GM19324 (cell line): ENCODE results near the gene ZBTB7B.

ENCODE experiments used
- ATAC-seq: cut with Tn5 transposase; IDR thresholded peaks from one replicate; pipeline ENCODE4 v1.9.1; 2021; ENCODE audit warnings: mild to moderate bottlenecking, moderate library complexity; ENCODE audit not compliant: unreplicated experiment, low FRiP score

ZBTB7B gene

DNA sequence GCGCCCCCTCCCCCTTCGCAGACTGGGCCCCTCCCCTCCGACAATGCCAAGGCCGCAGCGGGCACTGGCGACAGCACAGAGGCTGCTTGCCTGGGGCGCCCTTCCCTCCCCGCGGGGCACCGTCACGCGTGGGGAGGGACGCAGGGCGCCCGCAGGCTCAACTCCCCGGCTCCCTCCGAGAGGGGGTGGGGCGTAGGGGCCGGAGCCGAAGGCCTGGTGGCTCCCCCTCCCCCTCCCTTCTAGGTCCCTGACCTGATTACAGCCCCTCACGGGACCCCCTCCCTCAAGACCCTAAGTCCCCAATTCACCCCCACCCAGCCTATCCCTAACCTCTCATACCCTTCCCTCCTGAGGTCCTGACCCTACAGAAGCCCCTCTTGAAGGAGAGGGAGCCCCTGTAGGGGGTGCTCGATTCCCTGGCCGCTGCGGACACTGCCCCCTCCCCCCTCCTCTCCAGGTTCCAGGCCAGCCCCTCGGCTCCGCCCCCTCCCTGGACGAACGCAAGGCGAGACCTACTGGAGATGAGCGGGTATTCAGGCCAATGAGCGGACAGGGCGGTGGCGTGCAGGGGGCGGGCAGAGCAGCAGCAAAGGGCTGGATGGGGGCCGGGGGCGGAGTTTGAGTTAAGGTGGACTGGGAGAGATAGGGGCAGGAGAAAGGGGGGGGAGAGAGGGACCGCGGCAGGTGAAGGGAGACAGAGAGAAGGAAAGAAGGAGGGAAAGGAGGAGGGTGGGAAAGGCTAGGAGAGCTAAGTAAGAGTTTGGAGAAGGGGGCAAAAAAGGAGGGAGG is 733 bp upstream of the ZBTB7B start:
- peak; percentile 65 for ATAC-seq

DNA sequence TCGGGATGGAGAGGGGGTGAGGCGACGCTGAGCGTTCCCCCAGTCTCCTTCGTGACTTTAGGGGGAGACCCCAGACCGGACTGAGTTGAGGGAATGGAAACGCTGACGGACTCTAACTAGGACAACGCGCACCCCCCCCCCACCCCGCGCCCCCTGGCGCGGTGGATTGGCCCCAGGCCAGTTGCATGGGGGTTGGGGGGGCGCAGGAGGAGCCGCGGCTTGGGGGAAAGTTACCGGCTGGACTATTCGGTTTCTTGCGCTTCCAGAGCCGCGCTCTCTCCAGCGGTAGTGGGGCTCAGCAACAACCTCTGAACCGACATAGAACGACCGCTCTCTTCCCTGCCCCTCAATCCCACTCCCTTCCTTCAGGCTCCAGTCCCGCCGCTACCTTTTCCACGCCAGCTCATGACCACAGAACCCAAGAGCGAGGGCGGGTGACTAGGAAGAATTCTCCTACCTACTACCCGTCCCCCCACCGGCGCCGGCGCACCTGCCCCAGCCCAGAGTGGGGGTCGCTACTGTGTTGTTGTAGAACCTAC is 694 bp downstream of the ZBTB7B start:
- no peak for ATAC-seq

DNA sequence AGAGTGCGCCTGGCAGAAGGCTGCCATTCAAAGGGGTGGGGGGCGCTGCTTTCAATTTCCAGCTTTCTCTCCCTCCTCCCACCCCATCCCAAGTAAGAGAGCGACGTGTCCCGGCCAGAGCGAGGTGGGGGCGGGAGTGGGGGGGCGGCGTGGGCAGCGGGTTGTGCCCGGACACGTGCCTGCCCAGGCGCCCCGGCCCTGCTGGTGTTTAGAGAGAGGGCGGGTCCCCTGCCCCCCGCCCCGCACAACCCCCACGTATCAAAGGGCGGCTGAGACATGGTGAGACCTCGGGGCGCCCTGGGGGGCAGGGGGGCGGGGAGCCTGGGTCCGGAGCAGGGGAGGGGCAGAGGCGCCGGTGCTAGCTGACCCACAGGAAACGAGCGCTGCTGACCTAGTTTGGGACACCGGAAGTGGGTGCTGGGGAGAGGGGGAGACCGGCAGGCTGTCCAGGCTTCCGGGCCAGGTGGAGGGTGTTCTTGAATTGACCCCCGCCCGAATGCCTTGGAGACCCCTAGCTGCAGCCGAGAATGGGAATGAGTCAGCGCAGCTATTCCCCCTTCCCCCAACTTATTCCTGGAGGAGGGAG is 1.3 kb downstream of the ZBTB7B start:
- no peak for ATAC-seq

DNA sequence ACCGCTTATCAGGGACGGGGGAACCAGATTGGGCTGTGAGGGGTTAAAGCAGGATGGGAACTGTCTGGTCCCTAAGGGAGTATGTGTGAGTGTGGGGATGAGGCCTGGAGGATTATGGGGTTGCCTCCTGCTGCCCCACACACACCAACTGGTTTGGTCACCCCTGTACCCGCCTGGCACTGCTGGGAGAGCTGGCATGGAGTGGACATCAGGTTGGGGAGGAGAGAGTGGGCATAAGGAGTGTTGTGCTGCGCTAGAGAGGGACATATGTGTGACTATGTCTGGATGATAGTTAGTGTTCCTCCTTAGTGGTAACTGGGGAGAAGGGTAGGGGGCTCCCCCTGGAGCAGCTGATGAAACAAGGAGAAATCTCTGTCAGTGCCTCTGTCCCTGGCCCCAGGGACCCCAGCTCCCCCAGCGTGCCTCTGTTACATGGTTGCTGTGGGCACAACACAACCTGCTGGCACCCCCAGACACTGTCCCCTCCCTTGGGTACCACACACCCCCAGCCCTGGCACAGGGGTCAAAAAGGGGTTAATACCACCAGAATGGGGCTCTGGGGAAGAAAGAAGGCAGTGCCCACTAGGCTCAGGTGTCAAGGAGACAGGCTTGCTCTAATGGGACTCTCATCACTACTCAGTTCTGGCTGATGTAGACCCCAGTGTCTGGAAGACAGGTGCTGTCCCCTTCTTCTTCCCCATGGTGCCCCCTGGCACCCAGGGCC is 1.9 kb downstream of the ZBTB7B start:
- no peak for ATAC-seq

DNA sequence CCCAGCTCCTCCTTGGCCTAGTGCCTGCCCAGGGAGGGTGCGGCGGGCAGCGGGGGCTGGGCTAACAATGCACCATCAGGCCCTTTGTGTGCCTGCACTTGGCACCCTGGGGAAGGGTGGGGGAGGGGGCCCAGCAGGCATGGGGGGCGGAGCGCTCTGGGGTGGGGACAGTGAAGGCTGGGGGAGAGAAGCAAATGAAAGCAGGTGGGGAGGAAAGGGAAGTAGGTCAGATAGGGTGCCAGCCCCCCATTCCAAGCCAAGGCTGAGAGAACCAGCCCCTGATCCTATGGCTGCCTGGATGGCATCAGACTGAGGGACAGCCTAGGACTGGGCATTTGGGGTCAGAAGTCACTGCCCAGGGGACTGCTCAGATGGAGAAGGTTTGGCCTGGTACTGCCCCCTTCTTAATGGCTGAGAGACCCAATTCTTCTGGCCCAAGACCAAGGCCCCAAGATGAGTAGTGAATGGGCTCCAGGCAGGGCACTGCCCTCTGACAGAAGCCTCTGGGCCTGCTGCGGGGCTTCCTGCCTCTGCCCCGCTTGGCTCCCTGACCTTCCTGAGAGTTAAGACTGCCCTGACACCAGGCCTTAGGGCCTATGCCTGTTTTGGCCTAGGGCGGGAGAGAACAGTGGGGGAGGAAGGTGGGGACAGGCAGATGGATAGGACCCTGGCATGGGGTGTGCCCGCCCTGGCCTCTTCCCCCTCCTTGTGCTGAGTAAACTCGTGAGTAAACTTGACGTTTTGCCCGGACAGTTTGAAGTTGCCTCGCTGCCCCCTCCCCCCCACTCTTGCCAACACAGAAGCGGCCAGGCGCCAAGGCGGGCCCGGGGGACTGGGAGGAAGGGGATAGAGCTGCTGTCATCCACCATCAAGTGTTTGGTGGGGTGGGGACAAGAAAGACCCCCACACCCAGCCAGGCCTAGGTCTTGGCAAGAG is 2.7 kb downstream of the ZBTB7B start:
- no peak for ATAC-seq

DNA sequence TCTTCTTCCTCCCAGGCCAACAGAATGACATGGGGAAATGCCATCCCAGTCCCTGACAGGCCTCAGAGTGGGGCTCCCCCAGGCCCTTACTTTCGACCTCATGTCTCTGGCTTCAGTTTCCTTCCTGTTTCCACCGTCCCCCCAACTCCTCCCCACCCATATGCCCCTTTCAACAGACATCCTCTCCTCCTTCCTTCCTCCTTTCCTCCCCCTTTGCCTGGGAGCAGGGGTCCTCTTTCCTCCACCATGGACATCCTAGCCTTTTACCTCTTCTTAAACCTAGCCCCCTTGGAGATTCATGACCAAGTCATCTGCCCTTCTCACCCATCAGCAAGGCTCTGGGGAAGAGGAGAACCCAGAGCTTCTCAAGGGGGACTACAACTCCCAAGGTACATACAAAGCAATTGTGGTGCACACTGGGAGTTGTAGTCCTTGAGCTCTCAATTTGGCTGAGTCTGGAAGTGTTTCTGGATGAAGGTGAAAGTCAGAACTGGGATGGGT is 4.0 kb downstream of the ZBTB7B start:
- no peak for ATAC-seq

DNA sequence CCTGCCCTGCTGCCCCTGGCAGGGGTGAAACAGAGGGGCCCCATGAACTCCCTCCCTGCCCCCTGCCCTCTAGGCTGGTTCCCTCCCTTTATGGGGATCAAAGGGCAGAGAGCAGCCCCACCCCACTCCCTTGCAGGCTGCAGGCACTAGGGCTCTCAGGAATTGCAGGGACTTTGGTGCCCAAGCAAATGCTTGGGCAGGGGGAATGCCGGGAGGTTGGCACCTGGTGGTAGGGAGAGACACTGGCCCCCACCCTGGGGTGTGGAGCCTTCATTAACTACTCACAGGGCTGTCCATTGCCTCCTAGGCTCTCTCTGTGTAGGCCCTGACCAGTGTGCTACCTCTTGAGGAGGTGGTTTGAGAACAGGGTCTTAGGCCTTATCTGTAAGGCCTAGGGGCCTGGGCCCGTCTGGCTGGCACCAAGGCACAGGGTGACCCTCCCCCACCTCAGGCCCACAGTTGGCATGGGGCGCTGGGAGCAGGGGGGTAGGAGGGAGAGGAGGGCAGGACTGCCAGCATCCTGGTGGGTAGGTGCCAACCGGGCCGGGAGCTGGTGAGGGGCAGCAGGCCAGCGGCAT is 4.7 kb downstream of the ZBTB7B start:
- ATAC-seq, result no peak

DNA sequence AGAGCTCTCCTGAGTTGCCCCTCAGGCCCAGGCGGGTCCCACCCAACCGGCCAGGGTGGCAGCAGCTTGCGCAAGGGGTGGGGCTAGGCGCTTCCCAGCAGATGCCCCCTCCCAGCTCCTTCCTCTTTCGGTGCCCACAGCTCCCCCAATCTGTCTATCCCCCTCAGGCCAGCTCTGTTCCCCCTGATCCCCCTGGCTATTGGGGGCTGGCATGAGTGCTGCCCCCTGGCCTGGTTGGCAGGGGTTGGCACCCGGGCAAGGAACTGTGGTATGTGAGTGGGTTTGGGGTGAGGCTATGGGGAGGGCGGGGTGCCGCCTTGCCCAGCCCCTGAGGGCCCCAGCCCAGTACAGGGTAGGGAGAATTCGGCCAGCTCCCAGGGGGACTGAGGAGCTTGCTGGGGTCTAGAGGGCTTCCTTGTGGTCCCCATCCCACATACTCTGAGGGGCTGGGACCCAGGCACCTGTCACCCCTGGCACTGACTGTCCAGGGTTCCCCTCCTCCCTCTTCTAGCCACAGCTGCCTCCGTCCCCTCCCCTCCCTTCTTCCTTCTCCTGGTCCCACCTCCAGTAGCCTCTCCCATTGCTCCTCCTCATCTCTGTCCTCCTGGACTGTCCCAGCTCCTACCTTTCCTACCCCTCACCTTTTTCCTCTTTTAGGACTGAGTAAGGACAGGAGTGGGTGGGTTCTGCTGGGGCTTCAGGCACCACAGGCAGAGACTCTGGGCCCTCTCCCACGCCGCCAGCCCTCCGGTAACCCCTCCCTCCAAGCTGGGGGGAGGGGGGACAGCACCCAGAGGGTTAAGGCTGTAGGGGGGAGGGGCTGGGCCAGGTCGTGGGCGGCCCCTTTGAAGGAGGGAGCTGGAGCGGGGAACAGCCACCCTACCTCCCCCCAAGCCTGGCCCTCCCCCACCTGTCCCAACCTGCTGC is 5.7 kb downstream of the ZBTB7B start:
- ATAC-seq, result no peak

DNA sequence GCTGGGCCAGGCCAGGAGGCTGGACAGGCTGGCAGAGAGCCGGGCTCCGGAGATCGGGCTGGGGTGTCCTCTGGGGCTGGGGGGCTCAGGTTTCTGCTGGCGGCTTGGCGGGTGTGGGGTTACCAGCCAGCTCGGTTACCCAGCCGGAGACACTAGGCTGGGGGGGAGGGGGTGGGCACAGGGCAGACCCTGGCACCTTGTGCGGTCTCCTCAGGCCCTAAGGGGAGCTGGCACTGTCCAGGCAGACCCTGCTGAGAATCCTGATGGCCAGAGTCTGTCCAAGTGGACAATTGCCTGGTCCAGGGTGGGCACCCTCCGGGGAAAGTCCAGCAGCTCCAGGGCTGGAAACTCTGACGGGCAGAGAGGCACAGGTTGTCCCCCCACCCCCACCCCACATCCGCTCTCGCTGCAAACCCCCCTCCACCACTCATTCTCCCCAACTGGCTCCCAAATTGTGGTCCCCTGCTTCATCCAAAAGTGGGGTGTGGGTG is 6.7 kb downstream of the ZBTB7B start:
- ATAC-seq, result no peak

DNA sequence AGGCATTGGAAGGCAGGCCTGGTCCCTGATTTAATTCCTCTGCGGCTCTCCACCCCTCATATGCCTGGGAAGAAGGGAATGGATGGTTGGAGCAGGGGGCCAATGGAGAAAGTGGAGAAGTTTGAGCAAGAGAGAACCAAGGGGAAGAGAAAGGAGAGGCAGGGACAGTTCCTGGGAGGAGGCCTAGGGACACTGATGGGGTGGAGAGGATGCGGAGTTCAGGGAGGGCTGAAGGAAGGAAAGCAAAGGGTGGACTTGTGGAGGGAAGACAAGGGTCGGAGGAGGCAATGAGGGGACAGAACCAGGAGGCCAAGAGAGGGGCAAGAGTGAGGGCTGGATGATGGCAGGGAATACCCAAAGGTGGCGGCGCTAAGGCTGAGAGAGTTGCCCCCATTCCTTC is 7.1 kb downstream of the ZBTB7B start:
- no peak for ATAC-seq

DNA sequence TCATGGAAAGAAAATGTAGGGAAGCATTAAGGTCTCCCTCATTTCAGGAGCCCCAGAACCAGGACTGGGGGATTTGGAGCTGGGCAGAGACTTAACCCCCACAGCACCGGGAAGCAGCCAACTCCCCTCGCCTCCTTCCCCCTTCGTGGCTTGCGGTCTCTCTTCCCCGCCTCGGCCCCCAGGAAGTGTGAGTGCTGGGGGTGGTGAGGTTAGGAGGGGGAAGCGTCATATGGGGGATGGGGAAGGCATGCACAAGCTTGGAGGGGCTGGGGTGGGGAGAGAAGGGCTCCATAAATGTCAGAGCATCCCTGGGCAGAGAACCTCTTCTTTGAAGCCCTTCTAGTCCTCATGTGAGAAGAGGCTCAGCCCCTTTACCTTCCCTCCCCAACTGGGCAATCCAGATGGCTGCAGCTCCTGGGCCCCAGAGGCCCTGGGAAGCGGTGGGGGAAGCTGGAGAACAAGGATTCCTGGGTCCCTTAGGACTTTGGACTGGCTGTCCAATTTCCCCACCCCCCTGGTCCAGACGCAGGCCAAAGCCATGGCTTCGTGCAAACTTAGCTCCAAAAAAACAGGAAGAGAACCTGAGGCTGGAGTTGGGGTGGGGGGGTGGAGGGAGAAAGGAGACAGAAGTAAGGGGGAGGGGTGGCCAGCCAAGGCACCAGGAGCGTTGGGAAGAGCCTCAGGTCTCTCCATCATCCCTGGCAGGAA is 7.8 kb downstream of the ZBTB7B start:
- ATAC-seq, result no peak

DNA sequence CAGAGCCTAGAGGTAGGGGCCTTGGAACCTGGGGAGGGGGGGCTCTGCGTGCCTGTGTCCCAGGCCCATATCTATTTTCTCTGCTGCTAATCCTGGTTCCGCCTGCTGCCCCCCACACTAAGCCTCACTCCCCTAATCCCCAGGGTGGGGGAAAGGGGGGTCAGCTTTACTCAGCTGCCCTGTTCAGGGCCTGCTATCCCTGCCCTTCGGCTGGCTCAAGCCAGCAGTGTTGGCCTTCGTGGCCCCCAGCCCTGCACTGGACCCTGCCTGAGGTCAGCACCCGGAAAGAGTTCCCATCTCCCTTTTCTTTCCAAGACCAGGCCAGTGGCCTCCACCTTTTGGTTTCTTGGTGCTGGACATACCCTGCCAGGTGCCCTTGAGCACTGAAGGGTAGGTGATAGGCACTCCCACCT is 8.4 kb downstream of the ZBTB7B start:
- no peak for ATAC-seq

DNA sequence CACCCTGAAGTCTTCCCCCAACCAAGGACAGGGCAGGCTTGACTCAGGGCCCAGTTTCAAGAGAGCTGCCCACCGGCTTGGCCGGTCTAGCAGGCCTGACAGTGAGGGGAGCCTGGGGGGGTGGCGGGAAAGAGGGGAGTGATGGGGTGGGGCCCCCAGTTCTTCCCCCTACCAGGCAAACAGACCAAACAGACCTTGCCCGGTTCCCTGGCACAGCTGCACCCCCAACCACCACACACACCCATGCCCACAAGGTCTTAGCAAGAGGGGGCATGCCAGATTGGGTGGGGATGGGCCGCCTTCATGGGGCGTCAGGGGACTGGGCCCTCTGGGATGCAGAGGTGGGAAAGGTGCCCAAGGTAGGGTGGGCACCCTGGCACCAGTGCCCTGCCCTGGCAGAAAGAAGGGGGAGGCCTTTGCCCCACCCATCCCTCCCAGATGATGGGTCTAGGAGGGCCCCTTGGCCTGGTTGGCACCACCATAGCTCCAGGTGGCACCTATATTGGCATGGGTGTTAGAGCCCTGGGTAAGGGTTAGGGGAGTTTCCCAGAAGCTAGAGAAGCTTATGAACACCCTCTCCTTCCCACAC is 8.9 kb downstream of the ZBTB7B start:
- ATAC-seq, result no peak

DNA sequence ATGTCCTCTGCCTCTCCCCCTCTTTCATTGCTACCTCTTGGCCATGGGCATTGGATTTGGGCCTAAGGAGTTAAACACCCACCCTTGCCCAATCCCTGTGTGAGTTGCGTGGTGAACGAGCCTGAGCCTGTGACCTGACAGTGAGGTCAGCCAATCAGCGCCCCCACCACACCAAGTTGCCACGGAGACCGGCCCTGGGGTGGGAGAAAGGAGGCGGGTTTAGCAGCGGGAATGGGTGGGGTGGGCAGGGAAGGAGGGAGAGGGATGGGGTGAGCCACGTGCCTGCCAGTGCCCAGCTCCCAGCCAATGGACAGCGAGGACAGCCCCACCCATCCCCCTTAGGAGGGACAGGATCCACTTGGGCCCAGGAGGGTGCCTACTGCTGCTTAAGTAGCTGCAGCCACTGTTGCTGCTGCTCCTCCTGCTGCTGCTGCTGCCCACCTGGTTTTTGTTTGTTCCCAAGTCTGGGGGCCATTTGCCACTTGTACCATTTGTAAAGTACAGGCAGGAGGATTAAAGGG is 9.5 kb downstream of the ZBTB7B start:
- no peak for ATAC-seq

DNA sequence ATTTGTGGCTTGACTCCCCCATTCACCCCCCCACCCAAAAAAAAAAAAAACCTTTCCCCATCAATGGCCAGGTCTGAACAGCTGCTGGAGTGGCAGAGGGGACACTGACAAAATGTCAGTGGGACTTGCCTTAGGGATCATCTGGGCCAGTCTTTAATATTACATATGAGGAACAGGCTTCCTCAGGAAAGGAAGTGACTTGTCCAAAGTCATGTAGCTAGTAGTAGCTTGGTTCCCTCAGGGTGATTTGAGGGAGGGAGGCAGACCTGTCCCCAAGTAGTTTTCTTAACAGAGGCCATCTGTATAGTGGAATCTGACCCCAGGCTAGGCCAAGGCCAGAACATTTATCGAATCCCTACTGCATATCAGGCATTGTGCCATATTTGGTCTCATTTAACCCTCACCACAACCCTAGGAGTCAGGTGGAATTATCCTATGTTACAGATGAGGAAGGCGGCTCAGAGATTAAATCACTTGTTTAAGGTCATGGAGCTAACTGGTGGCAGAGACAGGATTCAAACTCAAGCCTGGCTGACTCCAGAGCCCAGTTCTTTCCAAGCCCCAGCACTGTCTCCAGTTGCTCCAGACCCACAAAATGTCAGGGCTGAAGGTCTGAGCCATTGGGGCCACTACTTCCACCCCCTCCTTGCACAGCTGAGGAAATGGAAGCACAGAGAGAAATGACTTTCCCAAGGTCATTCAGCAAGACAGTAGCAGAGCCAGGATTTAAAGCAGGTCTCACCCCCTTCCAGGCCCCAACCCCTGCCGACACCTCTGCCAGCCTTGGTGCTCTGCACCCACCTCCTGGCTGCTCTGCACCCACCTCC is 10.4 kb downstream of the ZBTB7B start:
- ATAC-seq, result no peak

DNA sequence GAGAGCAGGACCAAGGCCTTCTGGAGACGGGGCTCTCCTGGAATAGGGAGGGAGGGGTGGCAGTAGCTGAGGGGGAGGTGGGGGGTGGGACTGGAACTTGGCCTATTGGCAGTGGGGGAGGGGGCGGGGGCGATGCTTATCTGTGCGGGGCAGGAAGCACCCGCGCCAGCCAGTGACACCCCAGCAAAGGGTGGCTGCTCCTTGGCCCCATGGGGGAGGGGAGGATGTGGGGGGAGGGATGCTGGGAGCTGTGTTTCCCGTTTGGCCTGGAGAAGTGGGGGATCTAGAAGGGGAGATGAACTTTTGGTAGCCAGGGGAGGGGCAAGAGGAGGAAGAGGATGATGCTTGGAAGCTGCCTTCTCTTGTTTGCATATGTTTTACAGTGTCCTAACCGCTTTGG is 11.0 kb downstream of the ZBTB7B start:
- no peak for ATAC-seq
